Sigmoid colon (tissue), 4 donors: ENCODE data around the gene UQCRFS1.

ENCODE experiments used
- POLR2A ChIP-seq, 2 donors: fragments of 450-650 bp; IDR thresholded peaks; one replicate each; pipeline ENCODE4 v1.6.1; 2016; ENCODE audit warnings: antibody characterized with exemption in 2 of 2, mild to moderate bottlenecking in 2 of 2, moderate library complexity in 2 of 2
- POLR2AphosphoS5 ChIP-seq, 4 donors: sonication (generic); formaldehyde crosslinking; IDR thresholded peaks; one replicate each; pipeline ENCODE4 v1.6.1; 2017; ENCODE audit warnings: antibody characterized with exemption in 4 of 4
- TF ChIP-seq, protein P1 (sequence below), 4 experiments: fragments of 450-650 bp in 3 of 4; fragments of 200-600 bp in 1 of 4; IDR thresholded peaks; one replicate each; pipeline ENCODE4 v1.5.1; 2016 to 2019; ENCODE audit warnings: antibody characterized with exemption in 4 of 4, mild to moderate bottlenecking in 3 of 4, moderate library complexity in 2 of 4

GRCh38 chr19:29201855-29202254 is 11.1 kb downstream of the UQCRFS1 start:
- TF ChIP-seq POLR2AphosphoS5 (IDR thresholded peaks at IDR 0.05) (no peak), POLR2A (IDR thresholded peaks at IDR 0.05) (no peak)
- TF ChIP-seq, protein P1, sequence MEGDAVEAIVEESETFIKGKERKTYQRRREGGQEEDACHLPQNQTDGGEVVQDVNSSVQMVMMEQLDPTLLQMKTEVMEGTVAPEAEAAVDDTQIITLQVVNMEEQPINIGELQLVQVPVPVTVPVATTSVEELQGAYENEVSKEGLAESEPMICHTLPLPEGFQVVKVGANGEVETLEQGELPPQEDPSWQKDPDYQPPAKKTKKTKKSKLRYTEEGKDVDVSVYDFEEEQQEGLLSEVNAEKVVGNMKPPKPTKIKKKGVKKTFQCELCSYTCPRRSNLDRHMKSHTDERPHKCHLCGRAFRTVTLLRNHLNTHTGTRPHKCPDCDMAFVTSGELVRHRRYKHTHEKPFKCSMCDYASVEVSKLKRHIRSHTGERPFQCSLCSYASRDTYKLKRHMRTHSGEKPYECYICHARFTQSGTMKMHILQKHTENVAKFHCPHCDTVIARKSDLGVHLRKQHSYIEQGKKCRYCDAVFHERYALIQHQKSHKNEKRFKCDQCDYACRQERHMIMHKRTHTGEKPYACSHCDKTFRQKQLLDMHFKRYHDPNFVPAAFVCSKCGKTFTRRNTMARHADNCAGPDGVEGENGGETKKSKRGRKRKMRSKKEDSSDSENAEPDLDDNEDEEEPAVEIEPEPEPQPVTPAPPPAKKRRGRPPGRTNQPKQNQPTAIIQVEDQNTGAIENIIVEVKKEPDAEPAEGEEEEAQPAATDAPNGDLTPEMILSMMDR (IDR thresholded peaks at IDR 0.05): no peak
